Endothelial cell of umbilical vein (primary cell): ENCODE measurements around the gene IGF1. TPM values are rescaled to one million over a fixed set of nuclear protein-coding genes. Genes with fewer than 3 reads are reported as not detected.

Source experiments
- BruUV-seq: library from RNA; stranded (reverse); fragments of 400-500 nt; replicated peaks from 2 replicates; lab custom pipeline; 2021; lab: Mats Ljungman, UMichigan
- CTCF ChIA-PET: fragments of 300-600, 350-600 bp; sonication (Branson Sonifier 250); formaldehyde crosslinking; loops from one replicate; lab custom pipeline; 2021; ENCODE audit warnings: antibody characterized with exemption, inconsistent platforms; lab: Charles Lee
- POLR2A ChIA-PET: fragments of 300-600, 350-600 bp; sonication (Branson Sonifier 250); formaldehyde crosslinking; loops from one replicate; lab custom pipeline; 2021; ENCODE audit warnings: antibody characterized with exemption, inconsistent platforms; lab: Charles Lee
- DNase-seq: peaks from one replicate; pipeline ENCODE4 v3.0.0-alpha.2; 2011; ENCODE audit warnings: low read depth, low spot score
- FAIRE-seq: peaks from 2 replicates; lab custom pipeline; 2011; peaks lifted over from hg19 to GRCh38; lab: Jason Lieb, UNC
- H2AFZ ChIP-seq: 2 replicates; pipeline ENCODE4 v1.6.0; 2012; ENCODE audit warnings: low read depth, low read length, control low read depth, inconsistent platforms
- H3K27ac ChIP-seq: 2 replicates; pipeline ENCODE4 v1.5.1; 2011; ENCODE audit warnings: low read depth, mild to moderate bottlenecking, control low read depth, low read length, moderate library complexity; ENCODE audit not compliant: insufficient read depth
- H3K27me3 ChIP-seq, 2 experiments: 2 replicates each; pipeline versions ENCODE4 v1.6.0 to v1.6.1; 2011; ENCODE audit warnings: low read length in 2 of 2, mixed read lengths in 1 of 2; ENCODE audit not compliant: control insufficient read depth in 2 of 2, insufficient read depth in 2 of 2
- H3K36me3 ChIP-seq, 2 experiments: 2 replicates in 1 of 2; 3 replicates in 1 of 2; pipeline ENCODE4 v1.5.1; 2011; ENCODE audit warnings: low read length in 2 of 2, mild to moderate bottlenecking in 1 of 2, moderate library complexity in 1 of 2; ENCODE audit not compliant: control insufficient read depth in 2 of 2, insufficient read depth in 2 of 2; ENCODE audit errors: extremely low read depth in 1 of 2
- H3K4me1 ChIP-seq: 3 replicates; pipeline ENCODE4 v1.5.1; 2011; ENCODE audit warnings: mild to moderate bottlenecking, low read length; ENCODE audit not compliant: control insufficient read depth, insufficient read depth; ENCODE audit errors: extremely low read depth
- H3K4me2 ChIP-seq: 2 replicates; pipeline ENCODE4 v1.6.1; 2011; ENCODE audit warnings: low read length, control low read depth, mixed read lengths; ENCODE audit not compliant: insufficient read depth
- H3K4me3 ChIP-seq, 3 experiments: fragments of 200-600 bp in 1 of 3; sonication (generic), shearing (Covaris generic) in 1 of 3; replicated peaks in 1 of 3; 2 replicates each; pipeline ENCODE4 v1.5.1; 2011 to 2016; ENCODE audit warnings: control low read depth in 3 of 3, low read length in 3 of 3, mild to moderate bottlenecking in 2 of 3, inconsistent platforms in 1 of 3, low read depth in 1 of 3, moderate library complexity in 1 of 3; ENCODE audit not compliant: insufficient read depth in 1 of 3
- H3K79me2 ChIP-seq: 2 replicates; pipeline ENCODE4 v1.6.0; 2012; ENCODE audit warnings: low read length, inconsistent platforms; ENCODE audit not compliant: control insufficient read depth, insufficient read depth
- H3K9ac ChIP-seq: replicated peaks from 2 replicates; pipeline ENCODE3; 2011; ENCODE audit warnings: low read length, control low read depth; ENCODE audit not compliant: insufficient read depth; ENCODE audit errors: extremely low read depth
- H3K9me1 ChIP-seq: replicated peaks from 3 replicates; pipeline ENCODE4 v1.6.0; 2011; ENCODE audit warnings: mild to moderate bottlenecking, low read length; ENCODE audit not compliant: control insufficient read depth, insufficient read depth; ENCODE audit errors: extremely low read depth
- H3K9me3 ChIP-seq: replicated peaks from 2 replicates; pipeline ENCODE4 v1.5.1; 2012; ENCODE audit warnings: low read length, inconsistent platforms; ENCODE audit not compliant: control insufficient read depth, insufficient read depth
- H4K20me1 ChIP-seq: replicated peaks from 2 replicates; pipeline ENCODE3; 2011; ENCODE audit warnings: mild to moderate bottlenecking, low read length; ENCODE audit not compliant: control insufficient read depth, insufficient read depth; ENCODE audit errors: extremely low read depth
- CTCF ChIP-seq, 2 donors: IDR thresholded peaks; 1 replicate in 1 of 2; 2 replicates in 1 of 2; pipeline ENCODE4 v1.5.1; 2011; ENCODE audit warnings: low read length in 2 of 2, mild to moderate bottlenecking in 2 of 2, moderate library complexity in 2 of 2, control low read depth in 1 of 2, inconsistent platforms in 1 of 2, low read depth in 1 of 2; ENCODE audit not compliant: insufficient read depth in 1 of 2; ENCODE audit errors: extremely low read depth in 1 of 2
- EZH2 ChIP-seq: IDR thresholded peaks from 2 replicates; pipeline ENCODE4 v1.6.1; 2012; ENCODE audit warnings: borderline replicate concordance, low read depth, mild to moderate bottlenecking, moderate library complexity, low read length, inconsistent platforms; ENCODE audit not compliant: severe bottlenecking
- FOS ChIP-seq: IDR thresholded peaks from 2 replicates; pipeline ENCODE4 v1.6.1; 2011; ENCODE audit warnings: mild to moderate bottlenecking, low read length, moderate library complexity, borderline replicate concordance; ENCODE audit not compliant: insufficient read depth
- GATA2 ChIP-seq: IDR thresholded peaks from 2 replicates; pipeline ENCODE4 v1.7.0; 2011; ENCODE audit warnings: low read depth, mild to moderate bottlenecking, moderate library complexity, mixed read lengths, low read length; ENCODE audit not compliant: insufficient read length, insufficient read depth
- JUN ChIP-seq: IDR thresholded peaks from 2 replicates; pipeline ENCODE4 v1.6.1; 2011; ENCODE audit warnings: borderline replicate concordance, low read depth; ENCODE audit not compliant: insufficient read length, insufficient read depth
- MAX ChIP-seq: IDR thresholded peaks from 2 replicates; pipeline ENCODE4 v1.6.1; 2011; ENCODE audit not compliant: insufficient read depth, insufficient read length
- MYC ChIP-seq: IDR thresholded peaks from one replicate; pipeline ENCODE4 v1.6.1; 2011; ENCODE audit warnings: mild to moderate bottlenecking, low read depth, low read length
- POLR2A ChIP-seq: IDR thresholded peaks from 2 replicates; pipeline ENCODE4 v1.6.1; 2012; ENCODE audit warnings: low read depth, mild to moderate bottlenecking, control low read depth, low read length
- POLR2AphosphoS5 ChIP-seq: IDR thresholded peaks from 2 replicates; pipeline ENCODE4 v1.6.1; 2012; ENCODE audit warnings: low read depth, mild to moderate bottlenecking, control low read depth, low read length, moderate library complexity; ENCODE audit not compliant: insufficient read depth
- dilution Hi-C: fragments of 300-500 bp; cut with MboI; formaldehyde crosslinking; loops from one replicate; pipeline ENCODE4 v1.15.0; 2019; ENCODE audit warnings: low sequenced_read_pairs; ENCODE audit not compliant: extremely low pct_ligation_motif_present
- intact Hi-C: fragments of 100-400 bp; cut with micrococcal nuclease; formaldehyde crosslinking; loops from one replicate; pipeline ENCODE4 v1.10.0; 2022
- polyA plus RNA-seq, 4 experiments: library from polyadenylated mRNA; depleted of rRNA in 3 of 4; stranded (reverse) in 3 of 4; unstranded in 1 of 4; fragments of >200 nt; gene quantifications; 2 replicates each; pipeline versions ENCODE4 v1.2.1 to v1.2.3, GENCODE V29; 2011 to 2012; ENCODE audit warnings: missing spikeins in 1 of 4
- total RNA-seq: library from RNA; stranded (reverse); gene quantifications from 2 replicates; pipeline ENCODE4 v1.2.3, GENCODE V29; 2021

The IGF1 gene
- total and polyA plus RNA-seq, 2 donors (not counting 3 experiments of a cell fraction or from before 2014, with no cell fraction given): 0.10 TPM; not detected in 1

GRCh38 chr12:102496591-102496990, 16.2 kb upstream of the IGF1 start:
- Histone ChIP-seq H3K4me2 (no peak overlapping the region), H3K79me2 (no peaks in the 10 kb centered on the region), H3K9me3 (no peaks in the 10 kb centered on the region), H3K36me3 (no peaks in the 10 kb centered on the region), H3K9me1 (no peaks in the 10 kb centered on the region), H3K4me3 (no peak overlapping the region), H3K27ac (no peak overlapping the region), H3K4me1 (no peaks in the 10 kb centered on the region), H4K20me1 (no peaks in the 10 kb centered on the region), H3K27me3 (no peaks in the 10 kb centered on the region), H2AFZ (no peak overlapping the region), H3K9ac (no peak overlapping the region)
- CTCF ChIA-PET: interaction anchor here (1.5 kb wide), 1 partner anchor 12 kb away, joined by 4 read pairs; no protein-coding TSS in a partner anchor
- dilution Hi-C loops: no loop called here
- intact Hi-C loops: no loop called here
- TF ChIP-seq EZH2: no peak
- no peak for TF ChIP-seq POLR2AphosphoS5
- TF ChIP-seq FOS: no peak
- no peak for TF ChIP-seq GATA2
- TF ChIP-seq MYC: no peak
- no peak for TF ChIP-seq JUN
- TF ChIP-seq POLR2A: no peak
- FAIRE-seq (no peak), DNase-seq (no peak)
- BruUV-seq: no TSS peak
- POLR2A ChIA-PET: no interaction called here

- POLR2A ChIA-PET: no interaction called here
- H3K9me3 ChIP-seq: no peaks in the 10 kb centered on the region
- H3K4me1 ChIP-seq: peaks cover 2% of the 10 kb centered on the region
- no peaks in the 10 kb centered on the region for H3K36me3 ChIP-seq
- H3K27me3 ChIP-seq: no peaks in the 10 kb centered on the region
- DNase-seq: no peak
- FAIRE-seq: no peak
- BruUV-seq: no TSS peak
- H3K79me2 ChIP-seq: no peaks in the 10 kb centered on the region
- intact Hi-C loops: loop anchor here (10.0 kb wide), 1 partner anchor 218 kb away; no protein-coding TSS in a partner anchor
- no peak for TF ChIP-seq JUN
- TF ChIP-seq POLR2A: no peak
- no peak for TF ChIP-seq MAX
- no peak for TF ChIP-seq POLR2AphosphoS5
- TF ChIP-seq MYC: no peak
- TF ChIP-seq FOS: no peak
- TF ChIP-seq GATA2: no peak
- no peak for TF ChIP-seq EZH2
- no peak for TF ChIP-seq CTCF (IDR thresholded peaks at IDR 0.05; ENCODE audit: extremely low read depth in 1 of 2, insufficient read depth in 1 of 2, low read depth in 1 of 2, low read length in 2 of 2)
- H3K9ac ChIP-seq: no peak overlapping the region
- CTCF ChIA-PET: interaction anchor here (1.4 to 2.1 kb wide), 2 partner anchors 317 to 713 kb away, joined by 4 to 10 read pairs; no protein-coding TSS in a partner anchor
- no peaks in the 10 kb centered on the region for H3K9me1 ChIP-seq
- no peaks in the 10 kb centered on the region for H4K20me1 ChIP-seq
- no peak overlapping the region for H3K27ac ChIP-seq
- H3K4me3 ChIP-seq: no peak overlapping the region
- H2AFZ ChIP-seq: no peak overlapping the region
- no peak overlapping the region for H3K4me2 ChIP-seq
- dilution Hi-C loops: no loop called here
Observed at GRCh38 chr12:102487226-102487625, 6.9 kb upstream of the IGF1 start.
